ENCODE measurements around the gene PLA2G7. TPM values are rescaled to one million over a fixed set of nuclear protein-coding genes. Genes with fewer than 3 reads are reported as not detected.

PLA2G7 gene
- total and polyA plus RNA-seq, 2 donors (not counting 1 experiment from before 2014, with no cell fraction given) = 0.04 to 1.1 TPM

- Histone ChIP-seq H3K4me1 (ENCODE audit: control insufficient read depth in 2 of 2, insufficient read depth in 2 of 2, low read length in 2 of 2) (no peaks in the 10 kb centered on the region), H3K4me2 (replicated peaks; ENCODE audit: low read depth, low read length, poor library complexity, severe bottlenecking) (no peak overlapping the region), H2AFZ (ENCODE audit: insufficient read depth, low read depth, low read length, poor library complexity, severe bottlenecking) (no peak overlapping the region), H3K9me3 (ENCODE audit: control extremely low read depth in 1 of 3, control insufficient read depth in 2 of 3, insufficient read depth in 1 of 3, low read length in 2 of 3) (no peaks in the 10 kb centered on the region), H3K27ac (ENCODE audit: low read length in 2 of 2) (no peak overlapping the region), H3K27me3 (replicated peaks in 1 of 4; ENCODE audit: control extremely low read depth in 1 of 4, control insufficient read depth in 3 of 4, insufficient read depth in 4 of 4, low read length in 3 of 4) (no peaks in the 10 kb centered on the region), H3K36me3 (replicated peaks in 1 of 2; ENCODE audit: control extremely low read depth in 1 of 2, control insufficient read depth in 1 of 2, extremely low read depth in 1 of 2, insufficient read depth in 2 of 2, low read length in 1 of 2) (no peaks in the 10 kb centered on the region), H3K79me2 (ENCODE audit: control insufficient read depth, insufficient read depth, low read length) (no peaks in the 10 kb centered on the region), H4K20me1 (ENCODE audit: control insufficient read depth, insufficient read depth, low read length, poor library complexity, severe bottlenecking) (no peaks in the 10 kb centered on the region), H3K9ac (ENCODE audit: low read length) (no peak overlapping the region), H3K4me3 (ENCODE audit: control extremely low read depth in 1 of 5, extremely low read depth in 1 of 5, insufficient read depth in 1 of 5, low read depth in 2 of 5, low read length in 4 of 5) (no peak overlapping the region)
- WGBS (ENCODE audit: insufficient coverage) = no CpG with 5 or more reads among the region's 1 CpG
- peaks cover 3% of the 10 kb centered on the region for H3K27me3 Mint-ChIP-seq
- ATAC-seq (ENCODE audit: low read depth) = no peak
- intact Hi-C loops (cut with micrococcal nuclease) = no loop called here
- H3K4me1 Mint-ChIP-seq = peaks cover 5% of the 10 kb centered on the region
- no peak for TF ChIP-seq EZH2 (IDR thresholded peaks at IDR 0.05; ENCODE audit: borderline replicate concordance, insufficient read depth, low read depth, low read length, poor library complexity, severe bottlenecking)
- TF ChIP-seq, protein P1, sequence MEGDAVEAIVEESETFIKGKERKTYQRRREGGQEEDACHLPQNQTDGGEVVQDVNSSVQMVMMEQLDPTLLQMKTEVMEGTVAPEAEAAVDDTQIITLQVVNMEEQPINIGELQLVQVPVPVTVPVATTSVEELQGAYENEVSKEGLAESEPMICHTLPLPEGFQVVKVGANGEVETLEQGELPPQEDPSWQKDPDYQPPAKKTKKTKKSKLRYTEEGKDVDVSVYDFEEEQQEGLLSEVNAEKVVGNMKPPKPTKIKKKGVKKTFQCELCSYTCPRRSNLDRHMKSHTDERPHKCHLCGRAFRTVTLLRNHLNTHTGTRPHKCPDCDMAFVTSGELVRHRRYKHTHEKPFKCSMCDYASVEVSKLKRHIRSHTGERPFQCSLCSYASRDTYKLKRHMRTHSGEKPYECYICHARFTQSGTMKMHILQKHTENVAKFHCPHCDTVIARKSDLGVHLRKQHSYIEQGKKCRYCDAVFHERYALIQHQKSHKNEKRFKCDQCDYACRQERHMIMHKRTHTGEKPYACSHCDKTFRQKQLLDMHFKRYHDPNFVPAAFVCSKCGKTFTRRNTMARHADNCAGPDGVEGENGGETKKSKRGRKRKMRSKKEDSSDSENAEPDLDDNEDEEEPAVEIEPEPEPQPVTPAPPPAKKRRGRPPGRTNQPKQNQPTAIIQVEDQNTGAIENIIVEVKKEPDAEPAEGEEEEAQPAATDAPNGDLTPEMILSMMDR (IDR thresholded peaks at IDR 0.05) = no peak
- no peaks in the 10 kb centered on the region for H3K9me3 Mint-ChIP-seq (ENCODE audit: insufficient read depth)
- DNase-seq = no peak
- H3K4me3 Mint-ChIP-seq = no peak overlapping the region
- H3K27ac Mint-ChIP-seq = no peak overlapping the region
- ChIA-PET POLR2A (no interaction called here), CTCF (no interaction called here)
Observed at GRCh38 chr6:46773201-46773855, 38.2 kb upstream of the PLA2G7 start.

- no peak overlapping the region for H3K4me2 ChIP-seq (replicated peaks; ENCODE audit: low read depth, low read length, poor library complexity, severe bottlenecking)
- H3K27ac ChIP-seq (ENCODE audit: low read length in 2 of 2) = no peak overlapping the region
- H3K79me2 ChIP-seq (ENCODE audit: control insufficient read depth, insufficient read depth, low read length) = no peaks in the 10 kb centered on the region
- H4K20me1 ChIP-seq (ENCODE audit: control insufficient read depth, insufficient read depth, low read length, poor library complexity, severe bottlenecking) = no peaks in the 10 kb centered on the region
- H3K9me3 Mint-ChIP-seq (ENCODE audit: insufficient read depth) = no peaks in the 10 kb centered on the region
- no peak overlapping the region for H2AFZ ChIP-seq (ENCODE audit: insufficient read depth, low read depth, low read length, poor library complexity, severe bottlenecking)
- TF ChIP-seq EZH2 (IDR thresholded peaks at IDR 0.05; ENCODE audit: borderline replicate concordance, insufficient read depth, low read depth, low read length, poor library complexity, severe bottlenecking) = no peak
- TF ChIP-seq, protein P1 (IDR thresholded peaks at IDR 0.05) = no peak
- WGBS (ENCODE audit: insufficient coverage) = 0% methylated on average over 1 of the region's 2 CpGs
- DNase-seq = peak; percentile 13
- H3K27me3 ChIP-seq (replicated peaks in 1 of 4; ENCODE audit: control extremely low read depth in 1 of 4, control insufficient read depth in 3 of 4, insufficient read depth in 4 of 4, low read length in 3 of 4) = no peaks in the 10 kb centered on the region
- no peak overlapping the region for H3K4me3 ChIP-seq (ENCODE audit: control extremely low read depth in 1 of 5, extremely low read depth in 1 of 5, insufficient read depth in 1 of 5, low read depth in 2 of 5, low read length in 4 of 5)
- H3K27me3 Mint-ChIP-seq = peaks cover 3% of the 10 kb centered on the region
- ChIA-PET CTCF (no interaction called here), POLR2A (no interaction called here)
- no peaks in the 10 kb centered on the region for H3K4me1 ChIP-seq (ENCODE audit: control insufficient read depth in 2 of 2, insufficient read depth in 2 of 2, low read length in 2 of 2)
- no peak for ATAC-seq (ENCODE audit: low read depth)
- H3K4me1 Mint-ChIP-seq = peaks cover 5% of the 10 kb centered on the region
- H3K9me3 ChIP-seq (ENCODE audit: control extremely low read depth in 1 of 3, control insufficient read depth in 2 of 3, insufficient read depth in 1 of 3, low read length in 2 of 3) = no peaks in the 10 kb centered on the region
- H3K4me3 Mint-ChIP-seq = no peak overlapping the region
- H3K36me3 ChIP-seq (replicated peaks in 1 of 2; ENCODE audit: control extremely low read depth in 1 of 2, control insufficient read depth in 1 of 2, extremely low read depth in 1 of 2, insufficient read depth in 2 of 2, low read length in 1 of 2) = no peaks in the 10 kb centered on the region
- intact Hi-C loops (cut with micrococcal nuclease) = no loop called here
- H3K27ac Mint-ChIP-seq = no peak overlapping the region
- H3K9ac ChIP-seq (ENCODE audit: low read length) = no peak overlapping the region
Observed at GRCh38 chr6:46772762-46773161, 37.6 kb upstream of the PLA2G7 start.

Data from B cell (primary cell).